Endothelial cell of umbilical vein (primary cell): ENCODE results near the gene STH. TPM values are rescaled to one million over a fixed set of nuclear protein-coding genes. Genes with fewer than 3 reads are reported as not detected.

ENCODE experiments used
- BruUV-seq: library from RNA; stranded (reverse); fragments of 400-500 nt; replicated peaks from 2 replicates; lab custom pipeline; 2021; lab: Mats Ljungman, UMichigan
- CTCF ChIA-PET: fragments of 300-600, 350-600 bp; sonication (Branson Sonifier 250); formaldehyde crosslinking; loops from one replicate; lab custom pipeline; 2021; ENCODE audit warnings: antibody characterized with exemption, inconsistent platforms; lab: Charles Lee
- POLR2A ChIA-PET: fragments of 300-600, 350-600 bp; sonication (Branson Sonifier 250); formaldehyde crosslinking; loops from one replicate; lab custom pipeline; 2021; ENCODE audit warnings: antibody characterized with exemption, inconsistent platforms; lab: Charles Lee
- DNase-seq: peaks from one replicate; pipeline ENCODE4 v3.0.0-alpha.2; 2011; ENCODE audit warnings: low read depth, low spot score
- FAIRE-seq: peaks from 2 replicates; lab custom pipeline; 2011; peaks lifted over from hg19 to GRCh38; lab: Jason Lieb, UNC
- H2AFZ ChIP-seq: 2 replicates; pipeline ENCODE4 v1.6.0; 2012; ENCODE audit warnings: low read depth, low read length, control low read depth, inconsistent platforms
- H3K27ac ChIP-seq: 2 replicates; pipeline ENCODE4 v1.5.1; 2011; ENCODE audit warnings: low read depth, mild to moderate bottlenecking, control low read depth, low read length, moderate library complexity; ENCODE audit not compliant: insufficient read depth
- H3K27me3 ChIP-seq, 2 experiments: 2 replicates each; pipeline versions ENCODE4 v1.6.0 to v1.6.1; 2011; ENCODE audit warnings: low read length in 2 of 2, mixed read lengths in 1 of 2; ENCODE audit not compliant: control insufficient read depth in 2 of 2, insufficient read depth in 2 of 2
- H3K36me3 ChIP-seq, 2 experiments: 2 replicates in 1 of 2; 3 replicates in 1 of 2; pipeline ENCODE4 v1.5.1; 2011; ENCODE audit warnings: low read length in 2 of 2, mild to moderate bottlenecking in 1 of 2, moderate library complexity in 1 of 2; ENCODE audit not compliant: control insufficient read depth in 2 of 2, insufficient read depth in 2 of 2; ENCODE audit errors: extremely low read depth in 1 of 2
- H3K4me1 ChIP-seq: 3 replicates; pipeline ENCODE4 v1.5.1; 2011; ENCODE audit warnings: mild to moderate bottlenecking, low read length; ENCODE audit not compliant: control insufficient read depth, insufficient read depth; ENCODE audit errors: extremely low read depth
- H3K4me2 ChIP-seq: 2 replicates; pipeline ENCODE4 v1.6.1; 2011; ENCODE audit warnings: low read length, control low read depth, mixed read lengths; ENCODE audit not compliant: insufficient read depth
- H3K4me3 ChIP-seq, 3 experiments: fragments of 200-600 bp in 1 of 3; sonication (generic), shearing (Covaris generic) in 1 of 3; replicated peaks in 1 of 3; 2 replicates each; pipeline ENCODE4 v1.5.1; 2011 to 2016; ENCODE audit warnings: control low read depth in 3 of 3, low read length in 3 of 3, mild to moderate bottlenecking in 2 of 3, inconsistent platforms in 1 of 3, low read depth in 1 of 3, moderate library complexity in 1 of 3; ENCODE audit not compliant: insufficient read depth in 1 of 3
- H3K79me2 ChIP-seq: 2 replicates; pipeline ENCODE4 v1.6.0; 2012; ENCODE audit warnings: low read length, inconsistent platforms; ENCODE audit not compliant: control insufficient read depth, insufficient read depth
- H3K9ac ChIP-seq: replicated peaks from 2 replicates; pipeline ENCODE3; 2011; ENCODE audit warnings: low read length, control low read depth; ENCODE audit not compliant: insufficient read depth; ENCODE audit errors: extremely low read depth
- H3K9me1 ChIP-seq: replicated peaks from 3 replicates; pipeline ENCODE4 v1.6.0; 2011; ENCODE audit warnings: mild to moderate bottlenecking, low read length; ENCODE audit not compliant: control insufficient read depth, insufficient read depth; ENCODE audit errors: extremely low read depth
- H3K9me3 ChIP-seq: replicated peaks from 2 replicates; pipeline ENCODE4 v1.5.1; 2012; ENCODE audit warnings: low read length, inconsistent platforms; ENCODE audit not compliant: control insufficient read depth, insufficient read depth
- H4K20me1 ChIP-seq: replicated peaks from 2 replicates; pipeline ENCODE3; 2011; ENCODE audit warnings: mild to moderate bottlenecking, low read length; ENCODE audit not compliant: control insufficient read depth, insufficient read depth; ENCODE audit errors: extremely low read depth
- CTCF ChIP-seq, 2 donors: IDR thresholded peaks; 1 replicate in 1 of 2; 2 replicates in 1 of 2; pipeline ENCODE4 v1.5.1; 2011; ENCODE audit warnings: low read length in 2 of 2, mild to moderate bottlenecking in 2 of 2, moderate library complexity in 2 of 2, control low read depth in 1 of 2, inconsistent platforms in 1 of 2, low read depth in 1 of 2; ENCODE audit not compliant: insufficient read depth in 1 of 2; ENCODE audit errors: extremely low read depth in 1 of 2
- EZH2 ChIP-seq: IDR thresholded peaks from 2 replicates; pipeline ENCODE4 v1.6.1; 2012; ENCODE audit warnings: borderline replicate concordance, low read depth, mild to moderate bottlenecking, moderate library complexity, low read length, inconsistent platforms; ENCODE audit not compliant: severe bottlenecking
- FOS ChIP-seq: IDR thresholded peaks from 2 replicates; pipeline ENCODE4 v1.6.1; 2011; ENCODE audit warnings: mild to moderate bottlenecking, low read length, moderate library complexity, borderline replicate concordance; ENCODE audit not compliant: insufficient read depth
- GATA2 ChIP-seq: IDR thresholded peaks from 2 replicates; pipeline ENCODE4 v1.7.0; 2011; ENCODE audit warnings: low read depth, mild to moderate bottlenecking, moderate library complexity, mixed read lengths, low read length; ENCODE audit not compliant: insufficient read length, insufficient read depth
- JUN ChIP-seq: IDR thresholded peaks from 2 replicates; pipeline ENCODE4 v1.6.1; 2011; ENCODE audit warnings: borderline replicate concordance, low read depth; ENCODE audit not compliant: insufficient read length, insufficient read depth
- MYC ChIP-seq: IDR thresholded peaks from one replicate; pipeline ENCODE4 v1.6.1; 2011; ENCODE audit warnings: mild to moderate bottlenecking, low read depth, low read length
- POLR2A ChIP-seq: IDR thresholded peaks from 2 replicates; pipeline ENCODE4 v1.6.1; 2012; ENCODE audit warnings: low read depth, mild to moderate bottlenecking, control low read depth, low read length
- POLR2AphosphoS5 ChIP-seq: IDR thresholded peaks from 2 replicates; pipeline ENCODE4 v1.6.1; 2012; ENCODE audit warnings: low read depth, mild to moderate bottlenecking, control low read depth, low read length, moderate library complexity; ENCODE audit not compliant: insufficient read depth
- dilution Hi-C: fragments of 300-500 bp; cut with MboI; formaldehyde crosslinking; loops from one replicate; pipeline ENCODE4 v1.15.0; 2019; ENCODE audit warnings: low sequenced_read_pairs; ENCODE audit not compliant: extremely low pct_ligation_motif_present
- intact Hi-C: fragments of 100-400 bp; cut with micrococcal nuclease; formaldehyde crosslinking; loops from one replicate; pipeline ENCODE4 v1.10.0; 2022
- polyA plus RNA-seq, 4 experiments: library from polyadenylated mRNA; depleted of rRNA in 3 of 4; stranded (reverse) in 3 of 4; unstranded in 1 of 4; fragments of >200 nt; gene quantifications; 2 replicates each; pipeline versions ENCODE4 v1.2.1 to v1.2.3, GENCODE V29; 2011 to 2012; ENCODE audit warnings: missing spikeins in 1 of 4
- total RNA-seq: library from RNA; stranded (reverse); gene quantifications from 2 replicates; pipeline ENCODE4 v1.2.3, GENCODE V29; 2021
- TF ChIP-seq, protein P1 (sequence below): IDR thresholded peaks from 2 replicates; pipeline ENCODE4 v1.6.1; 2011; ENCODE audit not compliant: insufficient read depth, insufficient read length

Gene STH
- total and polyA plus RNA-seq, 2 donors (not counting 3 experiments of a cell fraction or from before 2014, with no cell fraction given), result not detected

DNA sequence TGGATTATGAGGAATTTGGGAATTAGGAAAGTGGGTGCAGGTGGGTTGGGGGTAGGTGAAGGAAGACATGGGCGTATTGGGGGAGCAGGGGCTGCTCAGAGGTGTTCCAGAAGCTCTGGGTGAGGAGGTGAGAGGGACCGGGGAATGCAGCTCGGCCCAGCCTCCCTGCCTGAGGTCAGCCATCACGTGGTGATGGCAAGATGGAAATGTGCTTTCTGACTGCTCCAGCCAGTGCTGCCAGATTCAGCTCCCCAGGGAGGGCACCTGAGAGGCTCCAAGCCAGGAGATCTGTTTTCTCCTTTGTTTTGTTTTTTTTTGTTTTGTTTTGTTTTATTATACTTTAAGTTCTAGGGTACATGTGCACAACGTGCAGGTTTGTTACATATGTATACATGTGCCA, 35.2 kb upstream of the STH start:
- FAIRE-seq (no peak), DNase-seq (no peak)
- CTCF ChIA-PET, result no interaction called here
- dilution Hi-C loops (no loop called here), intact Hi-C loops (no loop called here)
- no peak for TF ChIP-seq FOS
- Histone ChIP-seq H3K27me3 (peaks cover 10 to 16% of the 10 kb centered on the region in 2 experiments), H3K9me1 (no peaks in the 10 kb centered on the region), H3K9ac (no peak overlapping the region), H2AFZ (no peak overlapping the region), H3K4me1 (no peaks in the 10 kb centered on the region), H3K4me2 (no peak overlapping the region), H3K27ac (no peak overlapping the region), H4K20me1 (no peaks in the 10 kb centered on the region), H3K36me3 (no peaks in the 10 kb centered on the region), H3K9me3 (no peaks in the 10 kb centered on the region), H3K79me2 (no peaks in the 10 kb centered on the region), H3K4me3 (no peak overlapping the region)
- BruUV-seq, result no TSS peak
- POLR2A ChIA-PET, result no interaction called here

DNA sequence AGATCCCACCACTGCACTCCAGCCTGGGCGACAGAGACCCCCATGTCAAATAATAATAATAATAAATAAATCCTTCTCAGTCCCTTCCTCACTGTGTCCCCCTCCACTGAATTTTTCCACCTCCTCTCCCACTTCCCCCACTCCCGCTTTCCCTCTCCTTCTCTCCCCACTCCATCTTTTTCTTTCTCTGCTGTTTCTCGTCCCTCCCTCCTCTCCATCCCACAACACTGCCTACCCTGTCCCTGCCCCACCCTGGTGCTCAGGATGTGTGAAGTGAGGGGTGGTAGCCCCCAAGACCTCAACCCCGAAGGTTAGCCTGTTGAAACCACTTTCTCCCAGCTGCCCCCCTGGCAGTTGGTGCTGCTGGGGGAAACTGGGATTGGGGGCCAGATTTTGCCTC, 34.4 kb upstream of the STH start:
- Histone ChIP-seq H3K79me2 (no peaks in the 10 kb centered on the region), H3K9me1 (no peaks in the 10 kb centered on the region), H3K4me3 (no peak overlapping the region), H3K9ac (no peak overlapping the region), H4K20me1 (no peaks in the 10 kb centered on the region), H3K36me3 (no peaks in the 10 kb centered on the region), H3K27ac (no peak overlapping the region), H2AFZ (no peak overlapping the region), H3K4me1 (no peaks in the 10 kb centered on the region), H3K4me2 (no peak overlapping the region), H3K9me3 (no peaks in the 10 kb centered on the region), H3K27me3 (peaks cover 10 to 16% of the 10 kb centered on the region in 2 experiments)
- ChIA-PET CTCF (no interaction called here), POLR2A (no interaction called here)
- no peak for FAIRE-seq
- dilution Hi-C loops (no loop called here), intact Hi-C loops (no loop called here)
- no peak for TF ChIP-seq GATA2
- TF ChIP-seq POLR2A, result no peak
- no peak for TF ChIP-seq EZH2
- no peak for TF ChIP-seq CTCF (IDR thresholded peaks at IDR 0.05; ENCODE audit: extremely low read depth in 1 of 2, insufficient read depth in 1 of 2, low read depth in 1 of 2, low read length in 2 of 2)
- TF ChIP-seq FOS, result no peak
- no peak for TF ChIP-seq MYC
- no peak for TF ChIP-seq JUN
- TF ChIP-seq, protein P1, sequence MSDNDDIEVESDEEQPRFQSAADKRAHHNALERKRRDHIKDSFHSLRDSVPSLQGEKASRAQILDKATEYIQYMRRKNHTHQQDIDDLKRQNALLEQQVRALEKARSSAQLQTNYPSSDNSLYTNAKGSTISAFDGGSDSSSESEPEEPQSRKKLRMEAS, result no peak
- no peak for TF ChIP-seq POLR2AphosphoS5
- DNase-seq, result no peak
- no TSS peak for BruUV-seq
